IMR-90 (cell line): ENCODE data around the gene SARS1. TPM values are rescaled to one million over a fixed set of nuclear protein-coding genes. Genes with fewer than 3 reads are reported as not detected.

Experiments
- ATAC-seq: fragments of 200-7000 bp; cut with Tn5 transposase; 2 replicates; pipeline ENCODE4 v1.9.1; 2020; ENCODE audit warnings: low read depth, mild to moderate bottlenecking, moderate library complexity
- BruUV-seq: library from RNA; stranded (reverse); fragments of 400-500 nt; replicated peaks from 2 replicates; lab custom pipeline; 2021; lab: Mats Ljungman, UMichigan
- CTCF ChIA-PET: fragments of 300-600 bp; formaldehyde crosslinking; extraction: SDS; loops from one replicate; lab custom pipeline; 2021; ENCODE audit warnings: antibody characterized with exemption; lab: Yijun Ruan, JAX
- POLR2A ChIA-PET: fragments of 300-600 bp; sonication (Branson Sonifier 250); formaldehyde crosslinking; loops from one replicate; lab custom pipeline; 2022; ENCODE audit warnings: antibody characterized with exemption; ENCODE audit not compliant: unreplicated experiment; lab: Charles Lee
- DNase-seq: peaks from one replicate; pipeline ENCODE4 v3.0.0; 2013
- H2AFZ ChIP-seq: replicated peaks from 2 replicates; pipeline ENCODE3; 2013; ENCODE audit warnings: low read length, mild to moderate bottlenecking; ENCODE audit not compliant: poor library complexity
- H2AK5ac ChIP-seq: 2 replicates; pipeline ENCODE4 v1.6.1; 2013; ENCODE audit warnings: low read depth, low read length, inconsistent platforms
- H2AK9ac ChIP-seq: replicated peaks from 2 replicates; pipeline ENCODE3; 2013; ENCODE audit warnings: mild to moderate bottlenecking, low read depth, low read length, moderate library complexity; ENCODE audit not compliant: poor library complexity
- H2BK120ac ChIP-seq: 2 replicates; pipeline ENCODE4 v1.6.1; 2013; ENCODE audit warnings: low read depth, low read length, inconsistent platforms
- H2BK15ac ChIP-seq: 3 replicates; pipeline ENCODE4 v1.6.1; 2013; ENCODE audit warnings: low read depth, low read length, inconsistent platforms
- H2BK20ac ChIP-seq: 2 replicates; pipeline ENCODE4 v1.6.1; 2013; ENCODE audit warnings: low read depth, mild to moderate bottlenecking, inconsistent platforms, low read length, moderate library complexity
- H2BK5ac ChIP-seq: 2 replicates; pipeline ENCODE4 v1.6.1; 2013; ENCODE audit warnings: mild to moderate bottlenecking, low read depth, low read length, inconsistent platforms; ENCODE audit not compliant: poor library complexity, severe bottlenecking
- H3K14ac ChIP-seq: replicated peaks from 2 replicates; pipeline ENCODE4 v1.6.1; 2013; ENCODE audit warnings: low read depth, low read length, inconsistent platforms
- H3K18ac ChIP-seq: 2 replicates; pipeline ENCODE4 v1.6.1; 2013; ENCODE audit warnings: low read depth, low read length, control low read depth
- H3K23ac ChIP-seq: 2 replicates; pipeline ENCODE4 v1.6.1; 2013; ENCODE audit warnings: low read depth, low read length, inconsistent platforms
- H3K27ac ChIP-seq: 2 replicates; pipeline ENCODE4 v1.5.1; 2013; ENCODE audit warnings: mild to moderate bottlenecking, control low read depth, low read length; ENCODE audit not compliant: insufficient read depth
- H3K27me3 ChIP-seq: 2 replicates; pipeline ENCODE4 v1.6.1; 2013; ENCODE audit warnings: low read length; ENCODE audit not compliant: control insufficient read depth, insufficient read depth
- H3K36me3 ChIP-seq: 2 replicates; pipeline ENCODE4 v1.6.1; 2013; ENCODE audit warnings: low read length, mixed read lengths; ENCODE audit not compliant: control insufficient read depth, insufficient read depth
- H3K4ac ChIP-seq: 2 replicates; pipeline ENCODE4 v1.6.1; 2013; ENCODE audit warnings: low read depth, low read length, inconsistent platforms
- H3K4me1 ChIP-seq: 2 replicates; pipeline ENCODE4 v1.6.1; 2013; ENCODE audit warnings: low read length, mixed read lengths; ENCODE audit not compliant: control insufficient read depth, insufficient read depth
- H3K4me2 ChIP-seq: 2 replicates; pipeline ENCODE4 v1.6.1; 2013; ENCODE audit warnings: low read depth, mild to moderate bottlenecking, control low read depth, low read length, moderate library complexity
- H3K4me3 ChIP-seq: 2 replicates; pipeline ENCODE4 v1.5.1; 2013; ENCODE audit warnings: low read depth, mild to moderate bottlenecking, control low read depth, low read length, moderate library complexity; ENCODE audit not compliant: insufficient read depth
- H3K56ac ChIP-seq: 2 replicates; pipeline ENCODE4 v1.6.1; 2013; ENCODE audit warnings: low read length, inconsistent platforms; ENCODE audit not compliant: insufficient read depth; ENCODE audit errors: extremely low read depth
- H3K79me1 ChIP-seq, 2 experiments: 2 replicates each; pipeline ENCODE4 v1.6.1; 2013; ENCODE audit warnings: low read length in 2 of 2, inconsistent platforms in 1 of 2, low read depth in 1 of 2
- H3K9ac ChIP-seq: 2 replicates; pipeline ENCODE4 v1.6.1; 2013; ENCODE audit warnings: low read depth, low read length, control low read depth
- H3K9me1 ChIP-seq: 2 replicates; pipeline ENCODE4 v1.6.1; 2013; ENCODE audit warnings: low read length, inconsistent platforms; ENCODE audit not compliant: insufficient read depth
- H3K9me3 ChIP-seq: 2 replicates; pipeline ENCODE4 v1.6.1; 2013; ENCODE audit warnings: low read length; ENCODE audit not compliant: control insufficient read depth, insufficient read depth
- H4K20me1 ChIP-seq: 2 replicates; pipeline ENCODE4 v1.6.1; 2013; ENCODE audit warnings: low read length, inconsistent platforms; ENCODE audit not compliant: insufficient read depth
- H4K5ac ChIP-seq: 2 replicates; pipeline ENCODE4 v1.6.1; 2013; ENCODE audit warnings: mild to moderate bottlenecking, low read depth, low read length, control low read depth
- H4K8ac ChIP-seq, 2 experiments: 2 replicates each; pipeline ENCODE4 v1.6.1; 2013; ENCODE audit warnings: low read depth in 2 of 2, low read length in 2 of 2, control low read depth in 1 of 2, inconsistent platforms in 1 of 2
- H4K91ac ChIP-seq: 2 replicates; pipeline ENCODE4 v1.6.1; 2013; ENCODE audit warnings: low read depth, low read length, inconsistent platforms; ENCODE audit not compliant: insufficient read depth
- BHLHE40 ChIP-seq: fragments of 150-350 bp; IDR thresholded peaks from 2 replicates; pipeline ENCODE4 v1.6.1; 2016; ENCODE audit warnings: mild to moderate bottlenecking, low read depth, low read length
- CHD1 ChIP-seq: IDR thresholded peaks from 2 replicates; pipeline ENCODE4 v1.6.1; 2012; ENCODE audit warnings: low read depth, low read length, improper control_type of control experiment
- CTCF ChIP-seq: conservative IDR thresholded peaks from 2 replicates; pipeline ENCODE4 v1.5.1; 2012; ENCODE audit warnings: mild to moderate bottlenecking, low read depth, low read length, improper control_type of control experiment
- ELK1 ChIP-seq: fragments of 150-350 bp; IDR thresholded peaks from 2 replicates; pipeline ENCODE4 v1.6.1; 2016; ENCODE audit warnings: low read depth, mild to moderate bottlenecking, low read length, moderate library complexity, borderline replicate concordance
- FOS ChIP-seq: fragments of 150-350 bp; IDR thresholded peaks from 2 replicates; pipeline ENCODE4 v1.6.1; 2016; ENCODE audit warnings: low read depth, low read length
- MAFK ChIP-seq: IDR thresholded peaks from 2 replicates; pipeline ENCODE4 v1.6.1; 2012; ENCODE audit warnings: low read depth, low read length, improper control_type of control experiment
- MAZ ChIP-seq: IDR thresholded peaks from 2 replicates; pipeline ENCODE4 v1.6.1; 2012; ENCODE audit warnings: low read depth, mild to moderate bottlenecking, low read length, improper control_type of control experiment, moderate library complexity, borderline replicate concordance
- MXI1 ChIP-seq: IDR thresholded peaks from 2 replicates; pipeline ENCODE4 v1.6.1; 2012; ENCODE audit warnings: low read depth, mild to moderate bottlenecking, low read length, moderate library complexity, borderline replicate concordance
- NFE2L2 ChIP-seq: fragments of 150-350 bp; IDR thresholded peaks from 2 replicates; pipeline ENCODE4 v1.6.1; 2016; ENCODE audit warnings: low read depth, mild to moderate bottlenecking, low read length
- POLR2A ChIP-seq: IDR thresholded peaks from 2 replicates; pipeline ENCODE4 v1.6.1; 2012; ENCODE audit warnings: mild to moderate bottlenecking, low read depth, low read length
- RAD21 ChIP-seq: IDR thresholded peaks from 2 replicates; pipeline ENCODE4 v1.6.1; 2012; ENCODE audit warnings: low read length, improper control_type of control experiment
- RCOR1 ChIP-seq: IDR thresholded peaks from 2 replicates; pipeline ENCODE4 v1.6.1; 2012; ENCODE audit warnings: mild to moderate bottlenecking, low read length, improper control_type of control experiment; ENCODE audit not compliant: insufficient replicate concordance
- RFX5 ChIP-seq: IDR thresholded peaks from 2 replicates; pipeline ENCODE4 v1.8.0; 2012; ENCODE audit warnings: low read depth, mild to moderate bottlenecking, low read length, moderate library complexity
- SMC3 ChIP-seq: fragments of 150-350 bp; IDR thresholded peaks from 2 replicates; pipeline ENCODE4 v1.6.1; 2016; ENCODE audit warnings: low read depth, mild to moderate bottlenecking, antibody characterized with exemption, low read length, moderate library complexity
- WGBS, 2 experiments: methylation state at CpG; one replicate each; pipeline versions ENCODE4 v1.1.5 to v1.1.7; 2013; ENCODE audit warnings: missing lambda C conversion rate in 2 of 2; ENCODE audit not compliant: insufficient read length in 1 of 2; ENCODE audit errors: extremely low coverage in 2 of 2; 5-methylcytosine and 5-hydroxymethylcytosine counted together
- dilution Hi-C: fragments of 300-500 bp; cut with HindIII; formaldehyde crosslinking; loops from one replicate; pipeline ENCODE4 v1.14.3; 2018; ENCODE audit warnings: low sequenced_read_pairs; ENCODE audit not compliant: unreplicated experiment
- in situ Hi-C: fragments of 300-500 bp; cut with MboI; formaldehyde crosslinking; loops from 3 replicates; pipeline ENCODE4 v1.14.3; 2019; ENCODE audit warnings: low sequenced_read_pairs, inconsistent platforms, mixed read lengths
- intact Hi-C: fragments of 100-400 bp; cut with micrococcal nuclease; formaldehyde crosslinking; loops from 2 replicates; pipeline ENCODE4 v1.10.0; 2022
- polyA plus RNA-seq, 3 experiments: library from polyadenylated mRNA; depleted of rRNA; stranded (reverse); fragments of >200 nt; gene quantifications; 2 replicates each; pipeline ENCODE4 v1.2.3, GENCODE V29; 2012; ENCODE audit warnings: low replicate concordance in 1 of 3
- total RNA-seq: library from RNA; depleted of rRNA; stranded (reverse); fragments of >200 nt; gene quantifications from 2 replicates; pipeline ENCODE4 v1.2.3, GENCODE V29; 2012

SARS1 gene
- total and polyA plus RNA-seq, 2 of the 4 experiments (the other 2 are of a cell fraction) = 231 to 348 TPM

- Histone ChIP-seq H2BK15ac (peak overlapping the region; percentile 86; the same call in 2 of the 3 replicates), H3K4me1 (peaks cover 18% of the 10 kb centered on the region), H3K4ac (peak overlapping the region; percentile 91), H2AFZ (no peak overlapping the region), H3K18ac (peak overlapping the region; percentile 21), H3K36me3 (no peaks in the 10 kb centered on the region), H3K27ac (peak overlapping the region; percentile 56), H3K9me1 (peaks cover 17% of the 10 kb centered on the region), H3K23ac (peak overlapping the region; percentile 57), H2BK20ac (peak overlapping the region; percentile 85), H3K4me2 (peak overlapping the region; percentile 9), H4K91ac (peak overlapping the region; percentile 89), H3K4me3 (no peak overlapping the region), H2AK9ac (peak overlapping the region; percentile 88), H3K79me1 (0 out of 4 replicates have a peak, but pooled peaks cover 0 to 3% of the 10 kb centered on the region in 2 experiments), H3K9me3 (no peaks in the 10 kb centered on the region), H4K5ac (peak overlapping the region; percentile 23), H2AK5ac (peak overlapping the region; percentile 84), H3K14ac (peak overlapping the region; percentile 71), H4K20me1 (no peaks in the 10 kb centered on the region), H3K27me3 (no peaks in the 10 kb centered on the region), H4K8ac (peak overlapping the region; percentile 58 to 94), H3K56ac (peak overlapping the region; percentile 93), H2BK120ac (peak overlapping the region; percentile 86), H3K9ac (0 out of 2 replicates have a peak overlapping the region, but pooled peaks have one; percentile 8), H2BK5ac (peak overlapping the region; percentile 68)
- intact Hi-C loops (no loop called here), in situ Hi-C loops (no loop called here), dilution Hi-C loops (no loop called here)
- ATAC-seq (peak; percentile 77), DNase-seq (peak; percentile 100)
- 40% methylated on average over 2 of the region's 10 CpGs; no CpG with 5 or more reads in 1 of the 2 experiments for WGBS, 2 experiments
- CTCF ChIA-PET = interaction anchor here (0.9 to 1.3 kb wide), 2 partner anchors 11 to 97 kb away, joined by 3 read pairs; no protein-coding TSS in a partner anchor
- no TSS peak for BruUV-seq
- POLR2A ChIA-PET = no interaction called here
- TF ChIP-seq FOS = peak; percentile 95
- TF ChIP-seq MAZ = peak; percentile 74; the same call in 1 of the 2 replicates
- no peak; the same call in 1 of the 2 replicates for TF ChIP-seq RAD21
- no peak for TF ChIP-seq RFX5
- TF ChIP-seq CTCF = no peak
- no peak for TF ChIP-seq MXI1
- TF ChIP-seq POLR2A = no peak
- TF ChIP-seq NFE2L2 = peak; percentile 58
- TF ChIP-seq SMC3 = no peak
- 0 out of 2 replicates have a peak, but pooled peaks have one; percentile 57 for TF ChIP-seq BHLHE40
- TF ChIP-seq ELK1 = no peak
- peak; percentile 70; the same call in 1 of the 2 replicates for TF ChIP-seq CHD1
- no peak for TF ChIP-seq MAFK
- peak; percentile 58 for TF ChIP-seq RCOR1
These were observed 16.3 kb upstream of the SARS1 start for GRCh38 chr1:109197158-109198042.
